IPS-15b (cell line): ENCODE measurements around the gene PLEKHA8.

Source experiments
- H3K27me3 ChIP-seq: one replicate; pipeline ENCODE4 v1.6.1; 2013; ENCODE audit warnings: low read length; ENCODE audit not compliant: control insufficient read depth, insufficient read depth
- H3K36me3 ChIP-seq: one replicate; pipeline ENCODE4 v1.6.1; 2013; ENCODE audit warnings: low read length; ENCODE audit not compliant: control insufficient read depth, insufficient read depth
- H3K4me1 ChIP-seq: one replicate; pipeline ENCODE4 v1.6.1; 2013; ENCODE audit warnings: mild to moderate bottlenecking, low read length; ENCODE audit not compliant: control insufficient read depth, insufficient read depth
- H3K4me3 ChIP-seq: one replicate; pipeline ENCODE4 v1.5.1; 2013; ENCODE audit warnings: low read depth, low read length
- H3K9ac ChIP-seq: one replicate; pipeline ENCODE4 v1.6.1; 2013; ENCODE audit warnings: low read depth, mild to moderate bottlenecking, low read length
- H3K9me3 ChIP-seq: one replicate; pipeline ENCODE4 v1.6.1; 2013; ENCODE audit warnings: mild to moderate bottlenecking, low read length; ENCODE audit not compliant: control insufficient read depth, insufficient read depth

PLEKHA8 gene

DNA sequence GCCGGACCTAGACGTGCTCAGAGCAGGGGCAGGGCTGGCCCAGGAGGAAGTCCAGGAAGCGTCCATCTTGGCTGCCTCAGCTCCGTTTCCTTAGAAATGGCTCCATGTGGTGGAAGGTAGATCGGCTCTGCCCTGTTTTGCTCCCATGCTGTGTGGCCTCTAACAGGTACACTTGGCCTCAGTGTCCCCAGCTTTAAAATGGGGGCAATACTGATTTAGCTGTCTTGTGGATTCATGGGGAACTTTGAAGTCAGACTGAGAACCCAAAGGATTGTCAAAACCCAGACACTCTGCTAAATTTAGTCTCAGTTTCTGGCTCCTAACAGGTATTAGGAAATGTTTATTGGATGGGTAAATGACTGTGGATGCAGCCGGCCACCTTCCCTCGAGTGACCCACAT, 122.5 kb downstream of the PLEKHA8 start:
- Histone ChIP-seq H3K27me3 (no peaks in the 10 kb centered on the region), H3K36me3 (no peaks in the 10 kb centered on the region), H3K9ac (no peak overlapping the region), H3K9me3 (no peaks in the 10 kb centered on the region), H3K4me3 (no peak overlapping the region), H3K4me1 (no peaks in the 10 kb centered on the region)

DNA sequence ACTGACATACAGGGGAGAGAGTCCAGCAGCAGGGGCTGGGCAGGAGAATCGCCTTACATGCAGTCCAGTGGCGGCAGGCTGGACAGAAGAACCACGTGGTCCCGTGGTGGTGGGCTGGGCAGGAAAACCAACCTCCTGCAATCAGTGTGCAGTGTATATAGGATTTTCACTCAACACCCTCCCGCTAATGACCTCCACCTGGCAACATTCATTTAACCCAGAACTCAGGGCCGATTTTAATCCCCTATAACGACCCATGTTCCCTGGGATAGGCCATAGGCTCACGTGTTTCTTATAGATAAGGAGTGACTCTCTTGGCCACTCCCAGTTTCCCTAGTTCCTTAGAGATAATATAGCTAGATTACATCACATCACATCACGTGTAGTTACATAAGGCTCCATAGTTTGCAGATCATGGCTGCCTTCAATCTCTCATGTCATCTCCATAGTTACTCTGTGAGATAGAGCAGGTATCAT, 125.9 kb downstream of the PLEKHA8 start:
- Histone ChIP-seq H3K9me3 (no peaks in the 10 kb centered on the region), H3K4me1 (no peaks in the 10 kb centered on the region), H3K4me3 (no peak overlapping the region), H3K9ac (no peak overlapping the region), H3K36me3 (no peaks in the 10 kb centered on the region), H3K27me3 (no peaks in the 10 kb centered on the region)

- Histone ChIP-seq H3K4me1 (no peaks in the 10 kb centered on the region), H3K27me3 (no peaks in the 10 kb centered on the region), H3K9me3 (no peaks in the 10 kb centered on the region), H3K4me3 (no peak overlapping the region), H3K9ac (no peak overlapping the region), H3K36me3 (no peaks in the 10 kb centered on the region)
Measured at GRCh38 chr7:30155481-30155880, 127.3 kb downstream of the PLEKHA8 start.

DNA sequence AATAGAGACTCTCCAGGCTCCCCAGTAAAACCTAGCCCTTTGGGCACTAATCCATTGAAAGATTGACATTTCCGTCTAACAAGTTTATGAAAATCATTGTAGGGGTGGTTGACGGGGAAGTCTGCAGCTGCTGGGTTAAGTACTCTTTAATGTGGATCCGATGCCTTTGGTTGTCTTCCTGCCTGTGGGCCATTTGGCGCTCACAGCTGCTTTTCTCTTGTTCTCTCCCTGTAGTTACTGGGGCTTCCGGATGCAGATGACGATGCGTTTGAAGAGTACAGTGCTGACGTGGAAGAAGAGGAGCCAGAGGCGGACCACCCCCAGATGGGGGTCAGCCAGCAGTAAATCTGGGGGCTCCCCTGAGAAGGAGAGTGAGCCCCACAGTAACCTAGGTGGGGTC, 129.0 kb downstream of the PLEKHA8 start:
- Histone ChIP-seq H3K9ac (no peak overlapping the region), H3K27me3 (no peaks in the 10 kb centered on the region), H3K9me3 (no peaks in the 10 kb centered on the region), H3K4me1 (peaks cover 2% of the 10 kb centered on the region), H3K4me3 (no peak overlapping the region), H3K36me3 (no peaks in the 10 kb centered on the region)

GRCh38 chr7:30159163-30159562, 131.0 kb downstream of the PLEKHA8 start:
- H3K9me3 ChIP-seq, result no peaks in the 10 kb centered on the region
- H3K27me3 ChIP-seq, result no peaks in the 10 kb centered on the region
- peaks cover 16% of the 10 kb centered on the region for H3K4me1 ChIP-seq
- H3K9ac ChIP-seq, result no peak overlapping the region
- H3K36me3 ChIP-seq, result no peaks in the 10 kb centered on the region
- H3K4me3 ChIP-seq, result no peak overlapping the region

DNA sequence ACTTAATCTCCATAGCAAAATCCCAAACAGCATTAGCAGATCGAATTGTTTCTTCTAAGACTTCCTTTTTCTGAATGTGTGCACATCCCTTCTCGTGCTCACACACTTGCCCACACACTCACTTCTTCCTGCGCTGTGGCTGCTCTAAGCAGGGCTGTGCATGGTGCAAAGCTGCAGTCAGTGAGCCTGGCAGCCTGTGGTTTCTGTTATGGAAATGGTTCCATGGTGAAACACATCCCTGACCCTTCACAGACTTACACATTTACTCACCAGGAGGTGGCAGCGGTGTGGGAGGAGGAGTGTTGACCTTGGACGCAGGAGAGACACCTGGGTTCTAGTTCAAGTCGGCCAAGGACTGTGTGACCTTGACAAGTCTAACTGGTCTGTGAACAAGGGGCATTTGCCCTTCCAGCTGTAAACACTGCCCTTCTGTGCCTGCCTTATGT, 131.5 kb downstream of the PLEKHA8 start:
- peaks cover 16% of the 10 kb centered on the region for H3K4me1 ChIP-seq
- no peak overlapping the region for H3K4me3 ChIP-seq
- no peak overlapping the region for H3K9ac ChIP-seq

DNA sequence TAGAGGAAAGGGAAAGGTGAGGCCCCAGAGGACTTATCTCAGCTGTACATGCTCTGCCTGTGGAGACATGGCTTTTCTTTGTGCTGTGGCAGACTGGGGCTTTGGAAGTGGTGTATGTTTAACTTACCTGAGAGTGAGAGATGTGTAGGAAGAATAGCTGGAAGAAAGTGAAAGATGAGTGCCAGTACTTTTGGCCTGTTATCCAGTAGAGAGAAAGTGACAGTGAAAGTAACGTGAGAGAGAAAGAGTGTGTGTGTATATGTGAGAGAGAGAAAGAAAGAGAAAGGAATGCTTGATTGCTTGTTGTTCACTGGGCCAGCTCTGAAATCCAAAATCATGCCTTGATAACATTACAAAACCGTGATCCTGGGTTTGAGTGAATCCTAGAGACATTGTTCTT, 132.1 kb downstream of the PLEKHA8 start:
- no peaks in the 10 kb centered on the region for H3K36me3 ChIP-seq
- no peak overlapping the region for H3K9ac ChIP-seq
- H3K9me3 ChIP-seq, result no peaks in the 10 kb centered on the region
- H3K27me3 ChIP-seq, result no peaks in the 10 kb centered on the region
- peaks cover 16% of the 10 kb centered on the region for H3K4me1 ChIP-seq
- no peak overlapping the region for H3K4me3 ChIP-seq

More for the DNA sequence above, 131.5 kb downstream of the PLEKHA8 start:
- Histone ChIP-seq H3K9me3 (no peaks in the 10 kb centered on the region), H3K27me3 (no peaks in the 10 kb centered on the region), H3K36me3 (no peaks in the 10 kb centered on the region)

GRCh38 chr7:30162133-30162532, 133.9 kb downstream of the PLEKHA8 start:
- Histone ChIP-seq H3K4me1 (peaks cover 20% of the 10 kb centered on the region), H3K4me3 (no peak overlapping the region), H3K9me3 (no peaks in the 10 kb centered on the region), H3K36me3 (no peaks in the 10 kb centered on the region), H3K27me3 (peaks cover 3% of the 10 kb centered on the region), H3K9ac (no peak overlapping the region)

DNA sequence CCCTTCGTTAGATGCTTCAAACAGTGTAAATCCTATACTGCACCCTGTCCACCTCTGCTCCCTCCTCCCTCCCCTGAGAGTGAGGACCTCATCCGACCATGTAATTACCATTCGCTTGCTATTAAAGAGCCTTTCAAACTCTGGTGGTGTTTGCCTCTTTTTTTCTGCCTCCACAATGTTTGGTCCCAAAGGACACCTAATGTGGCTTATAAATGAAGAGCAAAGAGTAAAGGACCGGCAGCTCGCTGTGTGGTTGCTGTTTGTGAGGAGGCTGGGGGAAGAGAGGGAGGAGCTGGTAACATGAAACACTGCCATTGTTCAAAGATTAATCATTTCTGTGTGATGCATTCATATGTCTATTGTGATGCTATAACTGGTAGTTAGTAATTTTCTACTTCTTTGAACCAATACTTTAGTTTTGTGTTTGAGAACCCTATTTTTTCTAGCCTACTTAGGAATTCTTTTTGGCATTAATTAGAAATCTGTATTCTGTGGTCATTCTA, 134.5 kb downstream of the PLEKHA8 start:
- H3K4me1 ChIP-seq, result peaks cover 20% of the 10 kb centered on the region
- H3K36me3 ChIP-seq, result no peaks in the 10 kb centered on the region
- peaks cover 3% of the 10 kb centered on the region for H3K27me3 ChIP-seq
- H3K4me3 ChIP-seq, result no peak overlapping the region
- no peak overlapping the region for H3K9ac ChIP-seq
- no peaks in the 10 kb centered on the region for H3K9me3 ChIP-seq

DNA sequence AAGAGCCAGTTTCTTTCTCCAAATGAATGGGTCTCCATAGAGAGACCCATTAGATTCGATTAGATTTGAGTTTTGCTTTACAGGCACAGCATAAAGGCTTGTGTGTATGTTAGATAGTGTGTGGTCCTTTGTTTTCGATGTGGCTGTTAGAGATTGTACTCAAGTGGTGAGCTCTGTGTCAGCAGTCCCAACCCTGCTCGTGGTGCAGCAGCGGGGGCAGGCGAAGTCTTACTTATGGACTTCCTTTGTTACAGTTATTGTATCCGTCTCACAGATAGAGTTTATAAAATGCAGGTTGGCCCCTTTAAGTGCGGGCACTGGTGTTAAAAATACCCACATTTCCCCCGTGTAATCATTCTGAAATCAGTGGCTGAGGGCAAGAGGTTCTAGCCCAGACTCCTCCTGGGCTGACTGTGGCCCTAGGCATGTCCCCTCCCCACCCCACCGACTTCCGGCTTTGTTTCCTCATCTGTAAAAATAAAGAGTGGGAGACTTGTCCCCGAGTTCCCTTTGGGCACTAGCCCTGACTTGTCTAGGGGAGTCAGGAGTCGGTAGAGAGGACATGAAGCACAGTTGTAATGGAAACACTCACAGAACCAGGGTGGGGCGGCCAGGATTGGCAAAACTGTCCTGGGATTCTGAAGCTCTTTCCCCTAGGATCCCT, 135.2 kb downstream of the PLEKHA8 start:
- H3K4me1 ChIP-seq, result peaks cover 24% of the 10 kb centered on the region
- no peaks in the 10 kb centered on the region for H3K9me3 ChIP-seq
- no peak overlapping the region for H3K4me3 ChIP-seq
- peaks cover 3% of the 10 kb centered on the region for H3K27me3 ChIP-seq
- H3K9ac ChIP-seq, result no peak overlapping the region
- H3K36me3 ChIP-seq, result no peaks in the 10 kb centered on the region

- Histone ChIP-seq H3K36me3 (no peaks in the 10 kb centered on the region), H3K4me3 (no peak overlapping the region), H3K9ac (no peak overlapping the region), H3K27me3 (peaks cover 3% of the 10 kb centered on the region), H3K4me1 (peaks cover 34% of the 10 kb centered on the region), H3K9me3 (no peaks in the 10 kb centered on the region)
Measured at GRCh38 chr7:30164567-30164966, 136.4 kb downstream of the PLEKHA8 start.

- Histone ChIP-seq H3K4me1 (peaks cover 37% of the 10 kb centered on the region), H3K9ac (no peak overlapping the region)
Measured at GRCh38 chr7:30165590-30165989, 137.4 kb downstream of the PLEKHA8 start.

More at GRCh38 chr7:30165590-30165989, 137.4 kb downstream of the PLEKHA8 start:
- H3K4me3 ChIP-seq, result no peak overlapping the region
- H3K36me3 ChIP-seq, result no peaks in the 10 kb centered on the region
- H3K9me3 ChIP-seq, result no peaks in the 10 kb centered on the region
- peaks cover 7% of the 10 kb centered on the region for H3K27me3 ChIP-seq
